ENCODE results near the gene BCKDHA. TPM values are rescaled to one million over a fixed set of nuclear protein-coding genes. Genes with fewer than 3 reads are reported as not detected.
A peak's percentile ranks its signal among the peaks of the same experiment; 100 is the strongest.

Gene BCKDHA
- polyA plus RNA-seq, 1 donor (not counting 4 experiments of a cell fraction or from before 2014, with no cell fraction given) = 7.5 TPM

- no peaks in the 10 kb centered on the region for H3K9me3 ChIP-seq (ENCODE audit: control insufficient read depth, low read depth, low read length)
- DNase-seq (ENCODE audit: low read depth, low spot score) (no peak), FAIRE-seq (no peak)
- dilution Hi-C loops (cut with MboI; ENCODE audit: extremely low pct_ligation_motif_present, low sequenced_read_pairs) = no loop called here
- H3K4me1 ChIP-seq (ENCODE audit: control insufficient read depth, extremely low read depth, insufficient read depth, low read length) = peaks cover 7% of the 10 kb centered on the region
- no peaks in the 10 kb centered on the region for H3K27me3 ChIP-seq (ENCODE audit: control insufficient read depth, extremely low read depth, insufficient read depth, low read length)
- peak overlapping the region; percentile 77 for H3K9ac ChIP-seq (ENCODE audit: control insufficient read depth, extremely low read depth, insufficient read depth, low read length)
- peaks cover 3% of the 10 kb centered on the region for H4K20me1 ChIP-seq (ENCODE audit: control insufficient read depth, extremely low read depth, insufficient read depth, low read length)
- peaks cover 5% of the 10 kb centered on the region for H3K9me1 ChIP-seq (ENCODE audit: control insufficient read depth, extremely low read depth, insufficient read depth, low read length)
- H3K79me2 ChIP-seq (ENCODE audit: control insufficient read depth, insufficient read depth, low read length) = peaks cover 37% of the 10 kb centered on the region
- TF ChIP-seq CTCF (optimal IDR thresholded peaks at IDR 0.05 in 1 of 3, IDR thresholded peaks at IDR 0.05 in 1 of 3, conservative IDR thresholded peaks at IDR 0.05 in 1 of 3; ENCODE audit: extremely low read depth in 1 of 3, insufficient read depth in 2 of 3, low read length in 3 of 3) (peak; percentile 44 to 62 (median 57)), EZH2 (IDR thresholded peaks at IDR 0.05; ENCODE audit: low read length) (no peak)
- H3K36me3 ChIP-seq (ENCODE audit: control insufficient read depth in 2 of 2, extremely low read depth in 1 of 2, insufficient read depth in 2 of 2, low read length in 2 of 2) = peaks cover 2 to 13% of the 10 kb centered on the region in 2 experiments
- H3K27ac ChIP-seq (ENCODE audit: control insufficient read depth, insufficient read depth, low read length) = peak overlapping the region; percentile 69
- H2AFZ ChIP-seq (ENCODE audit: control insufficient read depth, low read length) = peak overlapping the region; percentile 46
- peak overlapping the region; percentile 68 to 87 (median 86) for H3K4me3 ChIP-seq (ENCODE audit: control insufficient read depth in 2 of 3, extremely low read depth in 1 of 3, insufficient read depth in 2 of 3, low read depth in 1 of 3, low read length in 3 of 3)
- peak overlapping the region; percentile 99 for H3K4me2 ChIP-seq (ENCODE audit: control insufficient read depth, extremely low read depth, insufficient read depth, low read depth, low read length)
Observed at GRCh38 chr19:41352609-41353465, 44.8 kb upstream of the BCKDHA start.

- TF ChIP-seq EZH2 (IDR thresholded peaks at IDR 0.05; ENCODE audit: low read length) = no peak
- peak; percentile 79 to 93 (median 90) for TF ChIP-seq CTCF (optimal IDR thresholded peaks at IDR 0.05 in 1 of 3, IDR thresholded peaks at IDR 0.05 in 1 of 3, conservative IDR thresholded peaks at IDR 0.05 in 1 of 3; ENCODE audit: extremely low read depth in 1 of 3, insufficient read depth in 2 of 3, low read length in 3 of 3)
- H3K4me3 ChIP-seq (ENCODE audit: control insufficient read depth in 2 of 3, extremely low read depth in 1 of 3, insufficient read depth in 2 of 3, low read depth in 1 of 3, low read length in 3 of 3) = peak within 1 kb of the TSS; percentile 68 to 87 (median 86)
- H4K20me1 ChIP-seq (ENCODE audit: control insufficient read depth, extremely low read depth, insufficient read depth, low read length) = peaks cover 3% of the 10 kb centered on the region
- H3K4me1 ChIP-seq (ENCODE audit: control insufficient read depth, extremely low read depth, insufficient read depth, low read length) = peaks cover 7% of the 10 kb centered on the region
- FAIRE-seq (no peak), DNase-seq (ENCODE audit: low read depth, low spot score) (peak; percentile 40)
- H2AFZ ChIP-seq (ENCODE audit: control insufficient read depth, low read length) = peak within 1 kb of the TSS; percentile 46
- H3K79me2 ChIP-seq (ENCODE audit: control insufficient read depth, insufficient read depth, low read length) = peaks cover 37% of the 10 kb centered on the region
- peaks cover 2 to 6% of the 10 kb centered on the region in 2 experiments for H3K36me3 ChIP-seq (ENCODE audit: control insufficient read depth in 2 of 2, extremely low read depth in 1 of 2, insufficient read depth in 2 of 2, low read length in 2 of 2)
- no peaks in the 10 kb centered on the region for H3K27me3 ChIP-seq (ENCODE audit: control insufficient read depth, extremely low read depth, insufficient read depth, low read length)
- H3K9me1 ChIP-seq (ENCODE audit: control insufficient read depth, extremely low read depth, insufficient read depth, low read length) = peaks cover 5% of the 10 kb centered on the region
- H3K9ac ChIP-seq (ENCODE audit: control insufficient read depth, extremely low read depth, insufficient read depth, low read length) = peak within 1 kb of the TSS; percentile 77
- dilution Hi-C loops (cut with MboI; ENCODE audit: extremely low pct_ligation_motif_present, low sequenced_read_pairs) = no loop called here
- peak within 1 kb of the TSS; percentile 69 for H3K27ac ChIP-seq (ENCODE audit: control insufficient read depth, insufficient read depth, low read length)
- H3K4me2 ChIP-seq (ENCODE audit: control insufficient read depth, extremely low read depth, insufficient read depth, low read depth, low read length) = peak within 1 kb of the TSS; percentile 99
- H3K9me3 ChIP-seq (ENCODE audit: control insufficient read depth, low read depth, low read length) = no peaks in the 10 kb centered on the region
Observed at GRCh38 chr19:41353466-41354342, 43.9 kb upstream of the BCKDHA start, which contains the start of gene TGFB1. Gene TGFB1, minus strand, starts transcription at chr19:41353922. Its CDS starts 878 bp downstream, at chr19:41353044.

Measured in keratinocyte (primary cell).